Activated naive CD8-positive, alpha-beta T cell treated with anti-CD3 and anti-CD28 coated beads, Interleukin-2, amount 10 ng/mL, durations not matched to agents 7 days and 5 days (primary cell): ENCODE data around the gene NBPF15. TPM values are rescaled to one million over a fixed set of nuclear protein-coding genes. Genes with fewer than 3 reads are reported as not detected.
"Not testable (repeated sequence)": the region's sequence is repeated elsewhere in the genome, so short reads cannot be mapped to it uniquely, and the experiment has no call there.

Experiments
- ATAC-seq: fragments of 150-1000 bp; cut with Tn5 transposase; one replicate; pipeline ENCODE4 v1.10.0; 2021; ENCODE audit warnings: low read depth, moderate library complexity
- POLR2A ChIA-PET: fragments of 350-600 bp; sonication (Branson Sonifier 250); formaldehyde crosslinking; loops from one replicate; lab custom pipeline; 2021; ENCODE audit warnings: antibody characterized with exemption; lab: Charles Lee
- DNase-seq: peaks from one replicate; pipeline ENCODE4 v3.0.0; 2021
- H3K27ac Mint-ChIP-seq: one replicate; pipeline ENCODE4 v1.8.0; 2022; ENCODE audit warnings: mild to moderate bottlenecking, mixed read lengths
- H3K27me3 Mint-ChIP-seq: one replicate; pipeline ENCODE4 v1.8.0; 2022; ENCODE audit warnings: mild to moderate bottlenecking, moderate library complexity, mixed read lengths
- H3K36me3 Mint-ChIP-seq: one replicate; pipeline ENCODE4 v1.8.0; 2021; ENCODE audit warnings: mild to moderate bottlenecking, mixed read lengths
- H3K4me1 Mint-ChIP-seq: one replicate; pipeline ENCODE4 v1.8.0; 2021; ENCODE audit warnings: mixed read lengths
- H3K4me3 Mint-ChIP-seq: one replicate; pipeline ENCODE4 v1.8.0; 2022; ENCODE audit warnings: mild to moderate bottlenecking, moderate library complexity, mixed read lengths
- H3K9me3 Mint-ChIP-seq: one replicate; pipeline ENCODE4 v1.8.0; 2021; ENCODE audit warnings: mixed read lengths
- total RNA-seq, 2 experiments: library from RNA; stranded (reverse); gene quantifications; one replicate each; pipeline ENCODE4 v1.2.3, GENCODE V29; 2021

NBPF15 gene
- total RNA-seq, 2 experiments from 2014 or later, result 50.0 to 52.7 TPM

DNA sequence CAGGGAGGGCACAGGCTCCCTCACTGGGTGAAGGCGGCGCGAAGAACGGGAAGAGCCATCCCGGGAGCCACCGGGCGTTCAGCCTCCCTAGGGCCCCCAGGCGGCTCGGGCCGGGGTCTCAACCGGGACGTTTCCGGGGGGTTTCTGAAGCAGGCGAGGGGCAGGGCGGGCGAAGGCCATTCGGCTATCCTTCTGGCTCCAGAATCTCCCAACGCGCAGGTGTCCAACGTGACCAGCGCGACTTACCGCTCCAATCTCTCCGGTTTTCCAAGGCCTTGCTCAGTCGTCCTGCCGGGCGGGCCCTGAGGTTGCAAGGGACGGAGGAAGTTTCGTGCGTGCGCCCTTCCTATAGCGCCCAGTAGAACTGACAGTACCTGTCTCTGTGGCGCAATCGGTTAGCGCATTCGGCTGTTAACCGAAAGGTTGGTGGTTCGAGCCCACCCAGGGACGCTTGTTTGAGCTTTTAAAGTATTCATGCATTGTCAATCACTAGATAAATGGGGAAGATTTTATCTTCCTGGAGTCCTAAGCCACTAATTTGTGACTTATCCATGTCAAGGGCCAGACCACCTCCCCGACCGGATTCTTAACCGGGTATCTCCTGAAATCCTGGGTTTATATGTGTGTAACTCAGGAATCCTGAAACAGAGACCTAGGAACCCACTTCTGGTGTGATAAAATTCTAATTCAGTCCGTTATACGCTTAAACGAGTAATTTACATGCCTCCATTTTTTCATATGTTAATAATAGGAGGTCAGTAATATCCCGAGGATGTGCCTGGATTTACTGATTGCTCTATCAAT is 42.4 kb downstream of the NBPF15 start:
- peak; percentile 55 for DNase-seq
- H3K27me3 Mint-ChIP-seq, POLR2A ChIA-PET, H3K9me3 Mint-ChIP-seq, H3K36me3 Mint-ChIP-seq, ATAC-seq, H3K4me1 Mint-ChIP-seq: not testable (repeated sequence)
- Mint-ChIP-seq H3K27ac (peak overlapping the region; percentile 74), H3K4me3 (peak overlapping the region; percentile 87)

DNA sequence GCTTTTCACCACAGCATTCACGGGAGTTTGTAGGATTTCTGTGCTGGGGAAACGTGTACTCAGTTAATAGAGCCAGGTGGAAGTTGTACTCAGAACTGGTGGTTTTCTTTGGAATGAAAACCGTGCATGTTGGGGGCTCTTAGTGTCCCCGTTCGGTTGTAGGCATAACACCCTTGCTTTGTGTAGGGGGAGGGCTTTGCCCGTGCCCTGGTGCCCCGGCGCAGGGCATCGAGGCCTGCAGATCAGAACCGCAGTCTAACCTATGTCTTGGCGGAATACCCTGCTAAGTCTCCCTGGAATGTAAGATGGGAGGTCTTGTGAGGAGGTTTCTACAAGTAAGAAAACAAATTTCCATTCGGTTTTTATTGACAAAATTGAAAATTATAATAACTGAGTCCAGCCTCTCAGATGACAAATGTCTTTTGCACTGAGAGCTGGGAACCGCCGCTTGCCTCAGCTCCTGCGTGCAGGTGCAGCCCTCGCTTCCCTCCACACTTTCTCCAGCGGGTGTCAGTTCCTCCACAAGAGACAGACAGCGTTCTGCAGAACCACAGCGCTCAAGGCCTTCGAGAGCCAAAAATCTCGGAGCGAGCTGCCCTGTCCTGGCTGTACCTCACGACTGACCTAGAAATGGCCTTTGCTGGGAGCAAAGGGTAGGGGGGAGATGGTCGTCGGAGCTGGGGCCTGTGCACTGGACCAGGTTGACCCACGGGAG is 47.9 kb downstream of the NBPF15 start:
- not testable (repeated sequence) for DNase-seq, H3K27me3 Mint-ChIP-seq

DNA sequence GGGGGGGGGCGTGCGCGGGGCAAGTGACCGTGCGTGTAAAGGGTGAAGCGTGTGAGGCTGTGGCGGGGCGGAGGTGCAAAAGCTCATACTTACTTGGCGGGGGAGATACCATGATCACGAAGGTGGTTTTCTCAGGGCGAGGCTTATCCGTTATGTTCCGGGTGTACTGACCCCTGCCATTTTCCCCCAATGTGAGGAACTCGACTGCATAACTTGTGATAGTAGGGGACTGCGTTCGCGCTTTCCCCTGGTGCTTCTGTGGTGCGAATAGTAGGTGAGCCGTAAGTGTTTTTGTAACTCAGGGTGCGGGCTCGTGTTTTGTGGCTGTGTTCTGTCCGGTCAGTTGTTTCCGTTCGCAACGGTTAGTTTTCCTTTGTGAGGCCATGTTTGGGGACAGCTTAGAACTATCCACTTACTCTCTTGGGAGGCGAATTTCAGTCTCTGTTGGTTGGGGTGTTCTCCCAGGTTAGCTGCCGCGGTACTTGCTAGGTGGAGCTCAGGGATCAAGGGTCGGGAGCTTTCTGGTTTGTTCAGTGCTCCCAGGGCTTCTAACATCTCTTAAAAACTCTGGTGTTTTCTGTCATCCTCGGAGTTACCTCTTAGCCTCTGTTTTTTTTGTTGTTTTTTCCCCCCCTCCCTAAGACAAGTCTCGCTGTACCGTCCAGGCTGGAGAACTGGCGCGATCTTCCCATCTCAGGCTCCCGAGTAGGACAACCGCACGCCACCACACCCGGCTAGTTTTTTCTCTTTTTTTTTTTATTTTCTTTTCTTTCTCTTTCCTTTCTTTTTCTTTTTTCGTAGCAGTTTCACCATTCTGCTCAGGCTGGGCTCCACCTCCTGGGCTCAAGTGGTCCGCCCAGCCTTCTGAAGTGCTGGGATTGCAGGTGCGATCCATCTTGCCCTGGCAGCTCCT is 48.7 kb downstream of the NBPF15 start:
- H3K9me3 Mint-ChIP-seq, H3K36me3 Mint-ChIP-seq, H3K4me1 Mint-ChIP-seq, H3K27me3 Mint-ChIP-seq: not testable (repeated sequence)
- Mint-ChIP-seq H3K27ac (peak overlapping the region; percentile 95), H3K4me3 (peak overlapping the region; percentile 93)
- ATAC-seq (peak; percentile 83), DNase-seq (peak; percentile 65)
- POLR2A ChIA-PET, result interaction anchor here (0.6 to 0.8 kb wide), 5 partner anchors 111 to 868 kb away, joined by 3 to 11 read pairs (median 6); no protein-coding TSS in a partner anchor

More for the DNA sequence above, 47.9 kb downstream of the NBPF15 start:
- H3K4me1 Mint-ChIP-seq, POLR2A ChIA-PET, H3K9me3 Mint-ChIP-seq, H3K36me3 Mint-ChIP-seq: not testable (repeated sequence)
- peak overlapping the region; percentile 95 for H3K27ac Mint-ChIP-seq
- peak; percentile 13 for ATAC-seq
- peak overlapping the region; percentile 93 for H3K4me3 Mint-ChIP-seq

DNA sequence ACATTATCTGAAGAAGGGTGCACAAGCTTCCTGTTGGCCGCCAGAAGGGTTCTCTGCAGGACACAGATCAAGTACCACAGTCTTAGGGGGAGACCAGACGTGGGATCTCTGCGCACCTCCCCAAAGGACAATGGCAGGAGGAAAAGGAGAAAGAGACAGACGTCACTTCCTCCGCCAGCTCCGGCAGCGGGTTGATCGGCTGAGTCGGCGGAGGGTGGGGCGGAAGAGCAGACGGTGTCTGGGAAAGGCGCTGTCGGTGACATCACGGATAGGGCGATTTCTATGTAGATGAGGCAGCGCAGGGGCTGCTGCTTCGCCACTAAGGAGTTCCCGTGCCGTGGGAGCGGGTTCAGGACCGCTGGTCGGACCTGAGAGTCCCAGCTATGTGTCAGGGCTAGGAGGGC is 49.4 kb downstream of the NBPF15 start:
- ATAC-seq (peak; percentile 57), DNase-seq (peak; percentile 67)
- H3K9me3 Mint-ChIP-seq, H3K4me1 Mint-ChIP-seq, H3K27me3 Mint-ChIP-seq, H3K36me3 Mint-ChIP-seq: not testable (repeated sequence)
- Mint-ChIP-seq H3K4me3 (peak overlapping the region; percentile 93), H3K27ac (peak overlapping the region; percentile 95)
- POLR2A ChIA-PET, result interaction anchor here (0.6 to 0.8 kb wide), 5 partner anchors 112 to 869 kb away, joined by 3 to 11 read pairs (median 6); no protein-coding TSS in a partner anchor

DNA sequence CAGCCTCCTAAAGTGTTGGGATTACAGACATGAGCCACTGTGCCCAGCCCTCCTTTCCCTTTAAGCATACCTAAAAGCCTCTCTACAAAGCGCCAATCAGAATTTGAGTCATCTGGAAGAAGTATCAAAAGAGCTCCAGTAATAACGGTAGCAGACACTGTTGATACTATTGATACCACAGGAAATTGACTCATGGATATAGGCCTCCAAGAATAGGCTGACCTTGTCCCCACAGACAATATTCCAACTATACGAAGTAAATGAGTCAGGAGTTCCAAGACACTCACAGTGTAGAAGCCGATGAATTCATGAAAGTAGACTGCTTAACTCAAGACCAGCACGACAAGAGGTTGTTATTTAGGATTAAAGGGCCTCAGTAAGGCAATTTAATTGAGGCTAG is 58.7 kb downstream of the NBPF15 start:
- H3K9me3 Mint-ChIP-seq, H3K4me3 Mint-ChIP-seq, POLR2A ChIA-PET, H3K27ac Mint-ChIP-seq, H3K36me3 Mint-ChIP-seq, ATAC-seq, DNase-seq, H3K27me3 Mint-ChIP-seq, H3K4me1 Mint-ChIP-seq: not testable (repeated sequence)

DNA sequence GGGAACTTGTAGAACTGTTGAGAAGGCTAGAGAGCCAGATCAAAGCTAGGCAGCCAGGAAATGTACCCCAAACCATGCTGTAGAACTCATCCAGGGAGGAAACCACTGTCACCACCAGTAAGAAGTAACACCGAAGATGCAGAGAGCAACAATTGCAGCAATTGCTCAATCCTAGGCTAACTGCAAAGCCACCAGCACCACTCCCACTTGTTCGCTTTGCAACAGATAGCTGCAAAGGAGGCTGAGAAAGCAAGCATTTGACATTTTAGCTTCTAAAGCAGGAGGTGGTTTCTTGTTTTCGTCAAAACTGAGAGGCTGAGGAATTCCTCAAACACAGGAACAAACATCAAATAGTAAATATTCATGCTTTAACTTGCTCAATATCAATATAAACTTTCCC is 89.8 kb downstream of the NBPF15 start:
- DNase-seq, H3K4me1 Mint-ChIP-seq, H3K36me3 Mint-ChIP-seq, H3K27ac Mint-ChIP-seq, POLR2A ChIA-PET, ATAC-seq, H3K9me3 Mint-ChIP-seq, H3K27me3 Mint-ChIP-seq, H3K4me3 Mint-ChIP-seq: not testable (repeated sequence)

Other genes starting within 250 kb of the NBPF15 start
- gene PPIAL4E, start 88.0 kb downstream of the NBPF15 start, total RNA-seq, result under 1 TPM in 1 of 2 experiments, not detected in 1; 1.00 TPM
- gene PPIAL4F, start 131.2 kb upstream of the NBPF15 start, total RNA-seq, result not detected